A549 (cell line): ENCODE measurements around the gene SLC34A1. TPM values are rescaled to one million over a fixed set of nuclear protein-coding genes. Genes with fewer than 3 reads are reported as not detected.

Experiments
- ATAC-seq, 2 experiments: fragments of 200-7000 bp in 1 of 2; fragments of >200 bp in 1 of 2; cut with Nextera tagmentation in 1 of 2; cut with Tn5 transposase in 1 of 2; 3 replicates each; pipeline versions ENCODE4 v1.8.0 to v1.9.1; 2018 to 2020; ENCODE audit warnings: mild to moderate bottlenecking in 1 of 2, moderate library complexity in 1 of 2
- CTCF ChIA-PET: fragments of 300-600 bp; sonication (Branson Sonifier 250); formaldehyde crosslinking; extraction: SDS; loops from one replicate; lab custom pipeline; 2021; ENCODE audit warnings: antibody characterized with exemption, inconsistent platforms; lab: Yijun Ruan, JAX
- POLR2A ChIA-PET: fragments of 350-600 bp; formaldehyde crosslinking; extraction: SDS; loops from one replicate; lab custom pipeline; 2021; ENCODE audit warnings: antibody characterized with exemption, inconsistent platforms; lab: Yijun Ruan, JAX
- DNase-seq, 2 experiments: peaks; one replicate each; pipeline versions ENCODE4 v3.0.0 to v3.0.0-alpha.2; 2011 to 2016; ENCODE audit warnings: low read depth in 1 of 2, low spot score in 1 of 2
- FAIRE-seq: peaks from 2 replicates; lab custom pipeline; 2011; peaks lifted over from hg19 to GRCh38; lab: Jason Lieb, UNC
- H3K27ac ChIP-seq, 2 experiments: fragments of >200 bp; sonication (Bioruptor Twin); formaldehyde crosslinking; 3 replicates each; pipeline ENCODE4 v1.5.1; 2016 to 2017
- H3K4me1 ChIP-seq: fragments of >200 bp; sonication (Bioruptor Twin); formaldehyde crosslinking; 3 replicates; pipeline ENCODE4 v1.6.1; 2016
- H3K4me2 ChIP-seq: fragments of >200 bp; sonication (Bioruptor Twin); formaldehyde crosslinking; 3 replicates; pipeline ENCODE4 v1.6.1; 2016
- H3K4me3 ChIP-seq: fragments of >200 bp; sonication (Bioruptor Twin); formaldehyde crosslinking; 3 replicates; pipeline ENCODE4 v1.5.1; 2016
- H3K9me3 ChIP-seq: fragments of >200 bp; sonication (Bioruptor Twin); formaldehyde crosslinking; 3 replicates; pipeline ENCODE4 v1.6.1; 2016
- BHLHE40 ChIP-seq: IDR thresholded peaks from 2 replicates; pipeline ENCODE4 v1.6.1; 2012; ENCODE audit warnings: low read depth, low read length, inconsistent platforms
- CBX2 ChIP-seq: fragments of 200-600 bp; sonication (generic); IDR thresholded peaks from 2 replicates; pipeline ENCODE4 v1.6.1; 2016; ENCODE audit warnings: low read depth, mild to moderate bottlenecking, borderline replicate concordance
- CBX8 ChIP-seq: fragments of 200-600 bp; sonication (generic); IDR thresholded peaks from 2 replicates; pipeline ENCODE4 v1.6.1; 2016
- CEBPB ChIP-seq, 2 experiments: fragments of >200 bp in 1 of 2; sonication (Bioruptor Twin) in 1 of 2; formaldehyde crosslinking in 1 of 2; IDR thresholded peaks; 2 replicates each; pipeline ENCODE4 v1.6.1; 2012 to 2016
- CHD2 ChIP-seq: fragments of 150-350 bp; IDR thresholded peaks from 2 replicates; pipeline ENCODE4 v1.6.1; 2014; ENCODE audit warnings: low read length; ENCODE audit not compliant: partially characterized antibody
- GATA3 ChIP-seq: IDR thresholded peaks from 2 replicates; pipeline ENCODE4 v1.6.1; 2012; ENCODE audit warnings: borderline replicate concordance
- NR3C1 ChIP-seq: fragments of >200 bp; sonication (Bioruptor Twin); formaldehyde crosslinking; IDR thresholded peaks from 3 replicates; pipeline ENCODE4 v1.6.1; 2017
- RAD21 ChIP-seq, 2 experiments: fragments of >200 bp in 1 of 2; sonication (Bioruptor Twin) in 1 of 2; formaldehyde crosslinking in 1 of 2; IDR thresholded peaks in 1 of 2; conservative IDR thresholded peaks in 1 of 2; 2 replicates in 1 of 2; 3 replicates in 1 of 2; pipeline ENCODE4 v1.6.1; 2012 to 2018; ENCODE audit warnings: inconsistent platforms in 1 of 2
- RFX5 ChIP-seq: fragments of 450-650 bp; IDR thresholded peaks from 2 replicates; pipeline ENCODE4 v1.7.1; 2014; ENCODE audit warnings: antibody characterized with exemption, mild to moderate bottlenecking, moderate library complexity
- ZC3H11A ChIP-seq: fragments of 450-650 bp; IDR thresholded peaks from 2 replicates; pipeline ENCODE4 v1.6.1; 2014; ENCODE audit warnings: antibody characterized with exemption, mild to moderate bottlenecking
- WGBS: methylation state at CpG from one replicate; pipeline ENCODE4 v1.1.6; 2017; ENCODE audit errors: missing lambda C conversion rate; 5-methylcytosine and 5-hydroxymethylcytosine counted together
- polyA plus RNA-seq, 4 experiments: library from polyadenylated mRNA; depleted of rRNA in 3 of 4; stranded (reverse); fragments of >200 nt; fragmentation: RNase III in 1 of 4; extraction: RNeasy Plus Mini Kit Qiagen cat#74134 plus additional on column Dnase treatment in 1 of 4; gene quantifications; 2 replicates in 3 of 4; 3 replicates in 1 of 4; pipeline ENCODE4 v1.2.3, GENCODE V29; 2011 to 2017
- TF ChIP-seq, protein P1 (sequence below): fragments of 450-650 bp; IDR thresholded peaks from 2 replicates; pipeline ENCODE4 v1.6.1; 2014; ENCODE audit warnings: antibody characterized with exemption
- TF ChIP-seq, protein P2 (sequence below): IDR thresholded peaks from 2 replicates; pipeline ENCODE4 v1.6.1; 2012
- TF ChIP-seq, protein P3 (sequence below): fragments of 200-600 bp; sonication (generic); IDR thresholded peaks from 2 replicates; pipeline ENCODE4 v1.6.1; 2016; ENCODE audit warnings: antibody characterized with exemption, mild to moderate bottlenecking, moderate library complexity
- TF ChIP-seq, protein P4 (sequence below): fragments of >200 bp; sonication (Bioruptor Twin); formaldehyde crosslinking; IDR thresholded peaks from 3 replicates; pipeline ENCODE4 v1.6.1; 2016
- TF ChIP-seq, protein P5 (sequence below): IDR thresholded peaks from 2 replicates; pipeline ENCODE4 v1.6.1; 2012; ENCODE audit warnings: low read depth, borderline replicate concordance
- TF ChIP-seq, protein P6 (sequence below): fragments of >200 bp; sonication (Bioruptor Twin); formaldehyde crosslinking; IDR thresholded peaks from 3 replicates; pipeline ENCODE4 v1.5.1; 2016
- TF ChIP-seq, protein P7 (sequence below): IDR thresholded peaks from 2 replicates; pipeline ENCODE4 v1.6.1; 2012
- TF ChIP-seq, protein P8 (sequence below): fragments of >200 bp; sonication (Bioruptor Twin); formaldehyde crosslinking; IDR thresholded peaks from 2 replicates; pipeline ENCODE4 v1.6.1; 2016
- TF ChIP-seq, protein P9 (sequence below): fragments of 250-450 bp; sonication (Bioruptor Pico); IDR thresholded peaks from 2 replicates; pipeline ENCODE4 v1.5.0; 2021; ENCODE audit warnings: mild to moderate bottlenecking, moderate library complexity, borderline replicate concordance

Gene SLC34A1
- polyA plus RNA-seq, 2 of the 4 experiments (the other 2 are of a cell fraction): 0.03 TPM; not detected in 1

DNA sequence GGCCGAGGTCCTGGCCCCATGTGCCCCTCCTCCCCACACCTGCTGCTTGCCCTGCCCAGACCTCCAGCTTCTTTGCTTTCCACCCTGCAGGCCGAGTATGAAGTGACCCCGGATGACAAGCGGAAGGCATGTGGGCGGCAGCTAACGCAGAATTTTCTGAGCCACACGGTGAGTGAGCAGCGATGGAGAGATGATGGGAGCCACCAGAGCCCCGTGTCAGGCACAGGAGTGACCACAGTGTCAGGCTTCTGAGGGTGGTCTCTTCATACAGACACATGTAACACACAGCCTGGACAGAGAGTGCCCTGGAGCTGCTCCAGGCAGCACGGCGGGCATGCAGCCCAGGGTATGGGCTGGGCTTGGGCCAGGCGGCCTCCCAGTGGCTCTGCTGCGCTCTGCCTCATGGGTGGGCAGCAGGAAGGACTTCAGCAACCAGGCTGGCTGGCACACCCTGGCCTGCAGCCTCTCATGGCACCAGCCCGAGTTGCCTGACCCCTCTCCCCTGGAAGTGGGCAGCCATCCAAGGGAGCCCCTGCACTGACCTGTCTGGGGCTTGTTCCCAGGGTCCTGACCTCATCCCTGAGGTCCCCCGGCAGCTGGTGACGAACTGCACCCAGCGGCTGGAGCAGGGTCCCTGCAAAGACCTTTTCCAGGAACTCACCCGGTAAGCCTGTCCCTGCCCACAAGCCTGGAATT is 48.1 kb downstream of the SLC34A1 start:
- no peak overlapping the region for H3K4me3 ChIP-seq
- H3K4me1 ChIP-seq: peaks cover 10% of the 10 kb centered on the region
- CTCF ChIA-PET: interaction anchor here (1.1 to 36.0 kb wide), 6 partner anchors 8 to 114 kb away, joined by 3 to 871 read pairs (median 10); partner anchors contain the start of gene PRR7
- FAIRE-seq (no peak), DNase-seq (no peak), ATAC-seq (peak in 1 of 2 experiments; percentile 1; a peak in 1 of 6 replicates)
- H3K9me3 ChIP-seq: no peaks in the 10 kb centered on the region
- WGBS: 89% methylated on average over 9 of the region's 18 CpGs
- TF ChIP-seq BHLHE40: no peak
- TF ChIP-seq NR3C1: no peak
- TF ChIP-seq, protein P1, sequence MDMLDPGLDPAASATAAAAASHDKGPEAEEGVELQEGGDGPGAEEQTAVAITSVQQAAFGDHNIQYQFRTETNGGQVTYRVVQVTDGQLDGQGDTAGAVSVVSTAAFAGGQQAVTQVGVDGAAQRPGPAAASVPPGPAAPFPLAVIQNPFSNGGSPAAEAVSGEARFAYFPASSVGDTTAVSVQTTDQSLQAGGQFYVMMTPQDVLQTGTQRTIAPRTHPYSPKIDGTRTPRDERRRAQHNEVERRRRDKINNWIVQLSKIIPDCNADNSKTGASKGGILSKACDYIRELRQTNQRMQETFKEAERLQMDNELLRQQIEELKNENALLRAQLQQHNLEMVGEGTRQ: no peak
- TF ChIP-seq GATA3: no peak
- TF ChIP-seq, protein P2, sequence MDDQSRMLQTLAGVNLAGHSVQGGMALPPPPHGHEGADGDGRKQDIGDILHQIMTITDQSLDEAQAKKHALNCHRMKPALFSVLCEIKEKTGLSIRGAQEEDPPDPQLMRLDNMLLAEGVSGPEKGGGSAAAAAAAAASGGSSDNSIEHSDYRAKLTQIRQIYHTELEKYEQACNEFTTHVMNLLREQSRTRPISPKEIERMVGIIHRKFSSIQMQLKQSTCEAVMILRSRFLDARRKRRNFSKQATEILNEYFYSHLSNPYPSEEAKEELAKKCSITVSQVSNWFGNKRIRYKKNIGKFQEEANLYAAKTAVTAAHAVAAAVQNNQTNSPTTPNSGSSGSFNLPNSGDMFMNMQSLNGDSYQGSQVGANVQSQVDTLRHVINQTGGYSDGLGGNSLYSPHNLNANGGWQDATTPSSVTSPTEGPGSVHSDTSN: no peak; the same call in 1 of the 2 replicates
- TF ChIP-seq CBX8: no peak
- TF ChIP-seq, protein P3, sequence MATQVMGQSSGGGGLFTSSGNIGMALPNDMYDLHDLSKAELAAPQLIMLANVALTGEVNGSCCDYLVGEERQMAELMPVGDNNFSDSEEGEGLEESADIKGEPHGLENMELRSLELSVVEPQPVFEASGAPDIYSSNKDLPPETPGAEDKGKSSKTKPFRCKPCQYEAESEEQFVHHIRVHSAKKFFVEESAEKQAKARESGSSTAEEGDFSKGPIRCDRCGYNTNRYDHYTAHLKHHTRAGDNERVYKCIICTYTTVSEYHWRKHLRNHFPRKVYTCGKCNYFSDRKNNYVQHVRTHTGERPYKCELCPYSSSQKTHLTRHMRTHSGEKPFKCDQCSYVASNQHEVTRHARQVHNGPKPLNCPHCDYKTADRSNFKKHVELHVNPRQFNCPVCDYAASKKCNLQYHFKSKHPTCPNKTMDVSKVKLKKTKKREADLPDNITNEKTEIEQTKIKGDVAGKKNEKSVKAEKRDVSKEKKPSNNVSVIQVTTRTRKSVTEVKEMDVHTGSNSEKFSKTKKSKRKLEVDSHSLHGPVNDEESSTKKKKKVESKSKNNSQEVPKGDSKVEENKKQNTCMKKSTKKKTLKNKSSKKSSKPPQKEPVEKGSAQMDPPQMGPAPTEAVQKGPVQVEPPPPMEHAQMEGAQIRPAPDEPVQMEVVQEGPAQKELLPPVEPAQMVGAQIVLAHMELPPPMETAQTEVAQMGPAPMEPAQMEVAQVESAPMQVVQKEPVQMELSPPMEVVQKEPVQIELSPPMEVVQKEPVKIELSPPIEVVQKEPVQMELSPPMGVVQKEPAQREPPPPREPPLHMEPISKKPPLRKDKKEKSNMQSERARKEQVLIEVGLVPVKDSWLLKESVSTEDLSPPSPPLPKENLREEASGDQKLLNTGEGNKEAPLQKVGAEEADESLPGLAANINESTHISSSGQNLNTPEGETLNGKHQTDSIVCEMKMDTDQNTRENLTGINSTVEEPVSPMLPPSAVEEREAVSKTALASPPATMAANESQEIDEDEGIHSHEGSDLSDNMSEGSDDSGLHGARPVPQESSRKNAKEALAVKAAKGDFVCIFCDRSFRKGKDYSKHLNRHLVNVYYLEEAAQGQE: no peak
- no peak for TF ChIP-seq ZC3H11A
- TF ChIP-seq, protein P4, sequence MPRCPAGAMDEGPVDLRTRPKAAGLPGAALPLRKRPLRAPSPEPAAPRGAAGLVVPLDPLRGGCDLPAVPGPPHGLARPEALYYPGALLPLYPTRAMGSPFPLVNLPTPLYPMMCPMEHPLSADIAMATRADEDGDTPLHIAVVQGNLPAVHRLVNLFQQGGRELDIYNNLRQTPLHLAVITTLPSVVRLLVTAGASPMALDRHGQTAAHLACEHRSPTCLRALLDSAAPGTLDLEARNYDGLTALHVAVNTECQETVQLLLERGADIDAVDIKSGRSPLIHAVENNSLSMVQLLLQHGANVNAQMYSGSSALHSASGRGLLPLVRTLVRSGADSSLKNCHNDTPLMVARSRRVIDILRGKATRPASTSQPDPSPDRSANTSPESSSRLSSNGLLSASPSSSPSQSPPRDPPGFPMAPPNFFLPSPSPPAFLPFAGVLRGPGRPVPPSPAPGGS: no peak
- TF ChIP-seq, protein P5, sequence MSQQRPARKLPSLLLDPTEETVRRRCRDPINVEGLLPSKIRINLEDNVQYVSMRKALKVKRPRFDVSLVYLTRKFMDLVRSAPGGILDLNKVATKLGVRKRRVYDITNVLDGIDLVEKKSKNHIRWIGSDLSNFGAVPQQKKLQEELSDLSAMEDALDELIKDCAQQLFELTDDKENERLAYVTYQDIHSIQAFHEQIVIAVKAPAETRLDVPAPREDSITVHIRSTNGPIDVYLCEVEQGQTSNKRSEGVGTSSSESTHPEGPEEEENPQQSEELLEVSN: no peak
- TF ChIP-seq CBX2: no peak
- TF ChIP-seq, protein P6, sequence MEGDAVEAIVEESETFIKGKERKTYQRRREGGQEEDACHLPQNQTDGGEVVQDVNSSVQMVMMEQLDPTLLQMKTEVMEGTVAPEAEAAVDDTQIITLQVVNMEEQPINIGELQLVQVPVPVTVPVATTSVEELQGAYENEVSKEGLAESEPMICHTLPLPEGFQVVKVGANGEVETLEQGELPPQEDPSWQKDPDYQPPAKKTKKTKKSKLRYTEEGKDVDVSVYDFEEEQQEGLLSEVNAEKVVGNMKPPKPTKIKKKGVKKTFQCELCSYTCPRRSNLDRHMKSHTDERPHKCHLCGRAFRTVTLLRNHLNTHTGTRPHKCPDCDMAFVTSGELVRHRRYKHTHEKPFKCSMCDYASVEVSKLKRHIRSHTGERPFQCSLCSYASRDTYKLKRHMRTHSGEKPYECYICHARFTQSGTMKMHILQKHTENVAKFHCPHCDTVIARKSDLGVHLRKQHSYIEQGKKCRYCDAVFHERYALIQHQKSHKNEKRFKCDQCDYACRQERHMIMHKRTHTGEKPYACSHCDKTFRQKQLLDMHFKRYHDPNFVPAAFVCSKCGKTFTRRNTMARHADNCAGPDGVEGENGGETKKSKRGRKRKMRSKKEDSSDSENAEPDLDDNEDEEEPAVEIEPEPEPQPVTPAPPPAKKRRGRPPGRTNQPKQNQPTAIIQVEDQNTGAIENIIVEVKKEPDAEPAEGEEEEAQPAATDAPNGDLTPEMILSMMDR: no peak
- no peak for TF ChIP-seq RFX5
- TF ChIP-seq, protein P7, sequence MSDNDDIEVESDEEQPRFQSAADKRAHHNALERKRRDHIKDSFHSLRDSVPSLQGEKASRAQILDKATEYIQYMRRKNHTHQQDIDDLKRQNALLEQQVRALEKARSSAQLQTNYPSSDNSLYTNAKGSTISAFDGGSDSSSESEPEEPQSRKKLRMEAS: no peak
- no peak for TF ChIP-seq CHD2
- TF ChIP-seq RAD21 (conservative IDR thresholded peaks at IDR 0.05 in 1 of 2, IDR thresholded peaks at IDR 0.05 in 1 of 2): no peak
- no peak for TF ChIP-seq CEBPB (IDR thresholded peaks at IDR 0.05)
- TF ChIP-seq, protein P8, sequence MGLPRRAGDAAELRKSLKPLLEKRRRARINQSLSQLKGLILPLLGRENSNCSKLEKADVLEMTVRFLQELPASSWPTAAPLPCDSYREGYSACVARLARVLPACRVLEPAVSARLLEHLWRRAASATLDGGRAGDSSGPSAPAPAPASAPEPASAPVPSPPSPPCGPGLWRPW: no peak
- TF ChIP-seq, protein P9, sequence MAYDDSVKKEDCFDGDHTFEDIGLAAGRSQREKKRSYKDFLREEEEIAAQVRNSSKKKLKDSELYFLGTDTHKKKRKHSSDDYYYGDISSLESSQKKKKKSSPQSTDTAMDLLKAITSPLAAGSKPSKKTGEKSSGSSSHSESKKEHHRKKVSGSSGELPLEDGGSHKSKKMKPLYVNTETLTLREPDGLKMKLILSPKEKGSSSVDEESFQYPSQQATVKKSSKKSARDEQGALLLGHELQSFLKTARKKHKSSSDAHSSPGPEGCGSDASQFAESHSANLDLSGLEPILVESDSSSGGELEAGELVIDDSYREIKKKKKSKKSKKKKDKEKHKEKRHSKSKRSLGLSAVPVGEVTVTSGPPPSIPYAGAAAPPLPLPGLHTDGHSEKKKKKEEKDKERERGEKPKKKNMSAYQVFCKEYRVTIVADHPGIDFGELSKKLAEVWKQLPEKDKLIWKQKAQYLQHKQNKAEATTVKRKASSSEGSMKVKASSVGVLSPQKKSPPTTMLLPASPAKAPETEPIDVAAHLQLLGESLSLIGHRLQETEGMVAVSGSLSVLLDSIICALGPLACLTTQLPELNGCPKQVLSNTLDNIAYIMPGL (CRISPR knock-in tag): no peak
- H3K4me2 ChIP-seq: no peak overlapping the region
- POLR2A ChIA-PET: interaction anchor here (1.1 to 1.5 kb wide), 2 partner anchors 9 to 30 kb away, joined by 3 to 4 read pairs; no protein-coding TSS in a partner anchor
- no peak overlapping the region; a peak in 1 of 6 replicates for H3K27ac ChIP-seq
